ENCODE measurements around the gene CHD9. TPM values are rescaled to one million over a fixed set of nuclear protein-coding genes. Genes with fewer than 3 reads are reported as not detected.
"Not testable (repeated sequence)": the region's sequence is repeated elsewhere in the genome, so short reads cannot be mapped to it uniquely, and the experiment has no call there.

CHD9 gene
- total RNA-seq, 1 donor from 2014 or later: 81.4 TPM

GRCh38 chr16:53035176-53035942 is 19.4 kb upstream of the CHD9 start:
- no peak overlapping the region for H3K4me3 ChIP-seq
- no peak overlapping the region for H3K27ac ChIP-seq
- no peaks in the 10 kb centered on the region for H3K36me3 ChIP-seq
- DNase-seq: no peak
- H3K27me3 ChIP-seq: no peaks in the 10 kb centered on the region
- no peak for TF ChIP-seq CTCF (IDR thresholded peaks at IDR 0.05)
- no peaks in the 10 kb centered on the region for H3K9me3 ChIP-seq
- ATAC-seq: no peak
- intact Hi-C loops (cut with DNase I): no loop called here
- no peaks in the 10 kb centered on the region for H3K4me1 ChIP-seq

GRCh38 chr16:53036066-53036465 is 18.7 kb upstream of the CHD9 start:
- no peak overlapping the region for H3K27ac ChIP-seq
- ATAC-seq (no peak), DNase-seq (no peak)
- intact Hi-C loops (cut with DNase I): no loop called here
- H3K4me3 ChIP-seq: no peak overlapping the region
- no peaks in the 10 kb centered on the region for H3K36me3 ChIP-seq
- no peaks in the 10 kb centered on the region for H3K27me3 ChIP-seq
- no peaks in the 10 kb centered on the region for H3K4me1 ChIP-seq
- H3K9me3 ChIP-seq: no peaks in the 10 kb centered on the region
- no peak for TF ChIP-seq CTCF (IDR thresholded peaks at IDR 0.05)

GRCh38 chr16:53036711-53037110 is 18.1 kb upstream of the CHD9 start:
- H3K36me3 ChIP-seq; ATAC-seq; DNase-seq; H3K27ac ChIP-seq; intact Hi-C loops (cut with DNase I); H3K9me3 ChIP-seq; H3K27me3 ChIP-seq; H3K4me1 ChIP-seq; H3K4me3 ChIP-seq: not testable (repeated sequence)

- Histone ChIP-seq H3K27me3 (no peaks in the 10 kb centered on the region), H3K36me3 (no peaks in the 10 kb centered on the region), H3K27ac (no peak overlapping the region), H3K4me3 (no peak overlapping the region), H3K4me1 (peaks cover 5% of the 10 kb centered on the region), H3K9me3 (no peaks in the 10 kb centered on the region)
- intact Hi-C loops (cut with DNase I): no loop called here
- DNase-seq (no peak), ATAC-seq (no peak)
- no peak for TF ChIP-seq CTCF (IDR thresholded peaks at IDR 0.05)
Observed at GRCh38 chr16:53040788-53041187, 14.0 kb upstream of the CHD9 start.

- H3K4me1 ChIP-seq: peaks cover 5% of the 10 kb centered on the region
- no peak overlapping the region for H3K4me3 ChIP-seq
- ATAC-seq (peak; percentile 72), DNase-seq (no peak)
- no peak for TF ChIP-seq CTCF (IDR thresholded peaks at IDR 0.05)
- intact Hi-C loops (cut with DNase I): no loop called here
- H3K27ac ChIP-seq: no peak overlapping the region
- H3K36me3 ChIP-seq: no peaks in the 10 kb centered on the region
- no peaks in the 10 kb centered on the region for H3K9me3 ChIP-seq
- no peaks in the 10 kb centered on the region for H3K27me3 ChIP-seq
Observed at GRCh38 chr16:53041320-53042051, 13.3 kb upstream of the CHD9 start.

GRCh38 chr16:53042235-53042701 is 12.5 kb upstream of the CHD9 start:
- H3K4me3 ChIP-seq: no peak overlapping the region
- TF ChIP-seq CTCF (IDR thresholded peaks at IDR 0.05): no peak
- DNase-seq: no peak
- H3K27me3 ChIP-seq: no peaks in the 10 kb centered on the region
- intact Hi-C loops (cut with DNase I): no loop called here
- no peaks in the 10 kb centered on the region for H3K36me3 ChIP-seq
- ATAC-seq: no peak
- H3K9me3 ChIP-seq: no peaks in the 10 kb centered on the region
- H3K27ac ChIP-seq: no peak overlapping the region
- H3K4me1 ChIP-seq: peaks cover 5% of the 10 kb centered on the region

Data from upper lobe of right lung (tissue), 1 donor.